Fibroblast of lung (primary cell): ENCODE results near the gene ZNF587. TPM values are rescaled to one million over a fixed set of nuclear protein-coding genes. Genes with fewer than 3 reads are reported as not detected.
"Not testable (repeated sequence)": the region's sequence is repeated elsewhere in the genome, so short reads cannot be mapped to it uniquely, and the experiment has no call there.

ENCODE experiments used
- DNase-seq, 2 donors: peaks; one replicate each; pipeline versions ENCODE4 v3.0.0 to v3.0.0-alpha.2; 2010; ENCODE audit warnings: low read depth in 2 of 2
- H2AFZ ChIP-seq: 2 replicates; pipeline ENCODE4 v1.5.1; 2012; ENCODE audit warnings: low read length, control low read depth, inconsistent platforms
- H3K27ac ChIP-seq: 2 replicates; pipeline ENCODE4 v1.5.1; 2011; ENCODE audit warnings: low read length, control low read depth; ENCODE audit not compliant: insufficient read depth
- H3K27me3 ChIP-seq: 2 replicates; pipeline ENCODE4 v1.5.1; 2011; ENCODE audit warnings: mild to moderate bottlenecking, low read length; ENCODE audit not compliant: control insufficient read depth, insufficient read depth
- H3K36me3 ChIP-seq: 2 replicates; pipeline ENCODE4 v1.5.1; 2011; ENCODE audit warnings: low read length; ENCODE audit not compliant: control insufficient read depth, insufficient read depth
- H3K4me1 ChIP-seq: 2 replicates; pipeline ENCODE4 v1.5.1; 2011; ENCODE audit warnings: low read length; ENCODE audit not compliant: control insufficient read depth, insufficient read depth; ENCODE audit errors: extremely low read depth
- H3K4me2 ChIP-seq: 2 replicates; pipeline ENCODE4 v1.5.1; 2011; ENCODE audit warnings: low read length, control low read depth; ENCODE audit not compliant: insufficient read depth; ENCODE audit errors: extremely low read depth
- H3K4me3 ChIP-seq, 4 experiments: fragments of 200-600 bp in 1 of 4; sonication (generic) in 1 of 4; replicated peaks in 1 of 4; 2 replicates each; pipeline ENCODE4 v1.5.1; 2011 to 2016; ENCODE audit warnings: low read length in 4 of 4, low read depth in 3 of 4, mild to moderate bottlenecking in 3 of 4, control low read depth in 2 of 4, inconsistent platforms in 1 of 4, mixed read lengths in 1 of 4; ENCODE audit not compliant: insufficient read depth in 1 of 4; ENCODE audit errors: control extremely low read depth in 1 of 4
- H3K79me2 ChIP-seq: 2 replicates; pipeline ENCODE4 v1.5.1; 2012; ENCODE audit warnings: mild to moderate bottlenecking, low read length, inconsistent platforms; ENCODE audit not compliant: control insufficient read depth, insufficient read depth
- H3K9ac ChIP-seq: 2 replicates; pipeline ENCODE4 v1.5.1; 2011; ENCODE audit warnings: mild to moderate bottlenecking, low read length, control low read depth; ENCODE audit not compliant: insufficient read depth
- H3K9me3 ChIP-seq: 2 replicates; pipeline ENCODE4 v1.5.1; 2012; ENCODE audit warnings: low read depth, low read length; ENCODE audit not compliant: control insufficient read depth, insufficient read depth
- H4K20me1 ChIP-seq: 2 replicates; pipeline ENCODE4 v1.5.1; 2011; ENCODE audit warnings: low read length; ENCODE audit not compliant: control insufficient read depth, insufficient read depth; ENCODE audit errors: extremely low read depth
- CTCF ChIP-seq, 2 donors: IDR thresholded peaks in 1 of 2; conservative IDR thresholded peaks in 1 of 2; 1 replicate in 1 of 2; 2 replicates in 1 of 2; pipeline ENCODE4 v1.5.1; 2011 to 2012; ENCODE audit warnings: low read length in 2 of 2, control low read depth in 1 of 2, inconsistent platforms in 1 of 2, low read depth in 1 of 2, mild to moderate bottlenecking in 1 of 2
- EZH2 ChIP-seq: IDR thresholded peaks from 2 replicates; pipeline ENCODE4 v1.5.1; 2012; ENCODE audit warnings: low read length, control low read depth, mild to moderate bottlenecking; ENCODE audit errors: missing control alignments
- polyA plus RNA-seq, 2 donors: library from polyadenylated mRNA; depleted of rRNA in 1 of 2; stranded (reverse) in 1 of 2; unstranded in 1 of 2; fragments of >200 nt; gene quantifications; 2 replicates each; pipeline ENCODE4 v1.2.1, GENCODE V29; 2011 to 2012; ENCODE audit warnings: missing spikeins in 1 of 2
- total RNA-seq: library from RNA; depleted of rRNA; stranded (reverse); fragments of >200 nt; gene quantifications from 2 replicates; pipeline ENCODE4 v1.2.1, GENCODE V29; 2014

ZNF587 gene
- total and polyA plus RNA-seq, 2 donors (not counting 1 experiment from before 2014, with no cell fraction given), result 8.8 to 23.6 TPM

- no peak for DNase-seq
Observed at GRCh38 chr19:57867868-57868492, 18.3 kb downstream of the ZNF587 start.

GRCh38 chr19:57869655-57870054, 20.0 kb downstream of the ZNF587 start:
- not testable (repeated sequence) for H3K79me2 ChIP-seq, H3K9ac ChIP-seq, H3K27ac ChIP-seq, H3K27me3 ChIP-seq, DNase-seq, H3K4me1 ChIP-seq, H4K20me1 ChIP-seq, H3K4me2 ChIP-seq, H3K4me3 ChIP-seq, H2AFZ ChIP-seq
- peaks cover 15% of the 10 kb centered on the region for H3K36me3 ChIP-seq
- H3K9me3 ChIP-seq, result peaks cover 12% of the 10 kb centered on the region

More at GRCh38 chr19:57867868-57868492, 18.3 kb downstream of the ZNF587 start:
- Histone ChIP-seq H4K20me1 (no peaks in the 10 kb centered on the region), H3K79me2 (no peaks in the 10 kb centered on the region), H3K27ac (no peak overlapping the region), H3K4me3 (no peak overlapping the region), H3K9me3 (peaks cover 10% of the 10 kb centered on the region), H3K9ac (no peak overlapping the region), H3K4me2 (no peak overlapping the region), H2AFZ (no peak overlapping the region), H3K4me1 (no peaks in the 10 kb centered on the region), H3K36me3 (peaks cover 13% of the 10 kb centered on the region), H3K27me3 (no peaks in the 10 kb centered on the region)
- TF ChIP-seq CTCF (conservative IDR thresholded peaks at IDR 0.05 in 1 of 2, IDR thresholded peaks at IDR 0.05 in 1 of 2; ENCODE audit: low read depth in 1 of 2, low read length in 2 of 2), result no peak

DNA sequence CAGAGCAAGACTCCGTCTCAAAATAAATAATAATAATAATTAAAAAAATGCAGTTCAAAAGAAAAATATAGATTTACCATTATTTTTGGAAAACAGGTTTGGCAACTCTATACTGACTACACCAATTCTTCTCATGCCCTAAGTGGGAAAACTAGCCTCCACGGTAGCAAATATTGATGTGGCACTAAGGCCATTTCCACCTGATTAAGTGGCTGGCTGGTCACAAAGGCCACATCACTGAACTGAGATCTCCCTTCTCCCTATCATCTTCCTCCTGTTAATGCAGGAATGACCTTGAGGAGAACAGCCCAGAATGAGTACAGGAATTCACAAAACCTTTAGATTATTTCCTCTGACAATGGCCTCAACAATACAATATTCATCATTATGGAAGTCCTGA, 20.6 kb downstream of the ZNF587 start:
- H3K36me3 ChIP-seq, result peaks cover 15% of the 10 kb centered on the region
- no peak overlapping the region for H3K4me2 ChIP-seq
- no peaks in the 10 kb centered on the region for H3K4me1 ChIP-seq
- no peak for DNase-seq
- no peak overlapping the region for H3K27ac ChIP-seq
- H2AFZ ChIP-seq, result no peak overlapping the region
- no peaks in the 10 kb centered on the region for H4K20me1 ChIP-seq
- TF ChIP-seq CTCF (conservative IDR thresholded peaks at IDR 0.05 in 1 of 2, IDR thresholded peaks at IDR 0.05 in 1 of 2; ENCODE audit: low read depth in 1 of 2, low read length in 2 of 2) (no peak), EZH2 (no peak)
- no peaks in the 10 kb centered on the region for H3K27me3 ChIP-seq
- H3K9me3 ChIP-seq, result peaks cover 12% of the 10 kb centered on the region
- no peak overlapping the region for H3K4me3 ChIP-seq
- H3K79me2 ChIP-seq, result no peaks in the 10 kb centered on the region
- H3K9ac ChIP-seq, result no peak overlapping the region
